Tibial nerve (tissue), 4 donors: ENCODE results near the gene RILPL2.

Experiments
- CTCF ChIP-seq, 5 experiments: fragments of 200-600 bp in 3 of 5; fragments of 450-650 bp in 2 of 5; sonication (generic) in 3 of 5; IDR thresholded peaks; one replicate each; pipeline ENCODE4 v1.5.1; 2016 to 2019; ENCODE audit warnings: antibody characterized with exemption in 5 of 5, mild to moderate bottlenecking in 3 of 5, moderate library complexity in 2 of 5
- EP300 ChIP-seq, 2 donors: sonication (generic); formaldehyde crosslinking; IDR thresholded peaks; one replicate each; pipeline ENCODE4 v1.6.1; 2017; ENCODE audit warnings: antibody characterized with exemption in 2 of 2, mild to moderate bottlenecking in 1 of 2

GRCh38 chr12:123384318-123384993 lies 52.0 kb downstream of the RILPL2 start:
- TF ChIP-seq CTCF (IDR thresholded peaks at IDR 0.05), result no peak
- no peak for TF ChIP-seq EP300 (IDR thresholded peaks at IDR 0.05)
